ENCODE results near the gene THSD4.

DNA sequence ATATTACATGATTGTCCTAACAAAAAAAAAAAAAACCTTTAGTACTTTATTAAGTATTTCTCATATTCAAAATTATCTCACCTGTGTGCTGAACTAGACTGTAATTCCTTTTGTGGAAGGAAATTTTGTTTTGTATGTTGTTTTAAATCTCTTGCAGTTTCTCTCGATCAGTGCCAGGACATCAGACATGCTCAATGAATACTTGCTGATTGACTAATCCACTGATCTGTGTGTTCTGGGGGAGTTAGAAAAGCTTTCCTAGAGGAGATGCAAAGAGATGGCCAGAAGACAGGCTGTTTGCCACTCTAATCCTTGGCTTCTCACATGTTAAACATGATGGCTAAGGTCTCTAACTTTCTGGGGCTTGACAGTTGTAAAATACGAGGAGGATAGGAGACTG is 461.8 kb downstream of the THSD4 start:
- TF ChIP-seq EZH2 (IDR thresholded peaks at IDR 0.05; ENCODE audit: borderline replicate concordance, insufficient read depth, low read length, poor library complexity, severe bottlenecking), result no peak
- TF ChIP-seq, protein P1, sequence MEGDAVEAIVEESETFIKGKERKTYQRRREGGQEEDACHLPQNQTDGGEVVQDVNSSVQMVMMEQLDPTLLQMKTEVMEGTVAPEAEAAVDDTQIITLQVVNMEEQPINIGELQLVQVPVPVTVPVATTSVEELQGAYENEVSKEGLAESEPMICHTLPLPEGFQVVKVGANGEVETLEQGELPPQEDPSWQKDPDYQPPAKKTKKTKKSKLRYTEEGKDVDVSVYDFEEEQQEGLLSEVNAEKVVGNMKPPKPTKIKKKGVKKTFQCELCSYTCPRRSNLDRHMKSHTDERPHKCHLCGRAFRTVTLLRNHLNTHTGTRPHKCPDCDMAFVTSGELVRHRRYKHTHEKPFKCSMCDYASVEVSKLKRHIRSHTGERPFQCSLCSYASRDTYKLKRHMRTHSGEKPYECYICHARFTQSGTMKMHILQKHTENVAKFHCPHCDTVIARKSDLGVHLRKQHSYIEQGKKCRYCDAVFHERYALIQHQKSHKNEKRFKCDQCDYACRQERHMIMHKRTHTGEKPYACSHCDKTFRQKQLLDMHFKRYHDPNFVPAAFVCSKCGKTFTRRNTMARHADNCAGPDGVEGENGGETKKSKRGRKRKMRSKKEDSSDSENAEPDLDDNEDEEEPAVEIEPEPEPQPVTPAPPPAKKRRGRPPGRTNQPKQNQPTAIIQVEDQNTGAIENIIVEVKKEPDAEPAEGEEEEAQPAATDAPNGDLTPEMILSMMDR (IDR thresholded peaks at IDR 0.05; ENCODE audit: poor library complexity, severe bottlenecking), result no peak
- no peak for TF ChIP-seq POLR2AphosphoS5 (IDR thresholded peaks at IDR 0.05)
- TF ChIP-seq, protein P2, sequence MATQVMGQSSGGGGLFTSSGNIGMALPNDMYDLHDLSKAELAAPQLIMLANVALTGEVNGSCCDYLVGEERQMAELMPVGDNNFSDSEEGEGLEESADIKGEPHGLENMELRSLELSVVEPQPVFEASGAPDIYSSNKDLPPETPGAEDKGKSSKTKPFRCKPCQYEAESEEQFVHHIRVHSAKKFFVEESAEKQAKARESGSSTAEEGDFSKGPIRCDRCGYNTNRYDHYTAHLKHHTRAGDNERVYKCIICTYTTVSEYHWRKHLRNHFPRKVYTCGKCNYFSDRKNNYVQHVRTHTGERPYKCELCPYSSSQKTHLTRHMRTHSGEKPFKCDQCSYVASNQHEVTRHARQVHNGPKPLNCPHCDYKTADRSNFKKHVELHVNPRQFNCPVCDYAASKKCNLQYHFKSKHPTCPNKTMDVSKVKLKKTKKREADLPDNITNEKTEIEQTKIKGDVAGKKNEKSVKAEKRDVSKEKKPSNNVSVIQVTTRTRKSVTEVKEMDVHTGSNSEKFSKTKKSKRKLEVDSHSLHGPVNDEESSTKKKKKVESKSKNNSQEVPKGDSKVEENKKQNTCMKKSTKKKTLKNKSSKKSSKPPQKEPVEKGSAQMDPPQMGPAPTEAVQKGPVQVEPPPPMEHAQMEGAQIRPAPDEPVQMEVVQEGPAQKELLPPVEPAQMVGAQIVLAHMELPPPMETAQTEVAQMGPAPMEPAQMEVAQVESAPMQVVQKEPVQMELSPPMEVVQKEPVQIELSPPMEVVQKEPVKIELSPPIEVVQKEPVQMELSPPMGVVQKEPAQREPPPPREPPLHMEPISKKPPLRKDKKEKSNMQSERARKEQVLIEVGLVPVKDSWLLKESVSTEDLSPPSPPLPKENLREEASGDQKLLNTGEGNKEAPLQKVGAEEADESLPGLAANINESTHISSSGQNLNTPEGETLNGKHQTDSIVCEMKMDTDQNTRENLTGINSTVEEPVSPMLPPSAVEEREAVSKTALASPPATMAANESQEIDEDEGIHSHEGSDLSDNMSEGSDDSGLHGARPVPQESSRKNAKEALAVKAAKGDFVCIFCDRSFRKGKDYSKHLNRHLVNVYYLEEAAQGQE (IDR thresholded peaks at IDR 0.05; ENCODE audit: borderline replicate concordance), result no peak
- no peak for TF ChIP-seq EP300 (conservative IDR thresholded peaks at IDR 0.05; ENCODE audit: poor library complexity, severe bottlenecking)
- no peak for TF ChIP-seq MXI1 (conservative IDR thresholded peaks at IDR 0.05; ENCODE audit: poor library complexity, severe bottlenecking)
- TF ChIP-seq RAD21 (conservative IDR thresholded peaks at IDR 0.05), result no peak
- no peak for TF ChIP-seq SMC3 (conservative IDR thresholded peaks at IDR 0.05; ENCODE audit: poor library complexity)

All from neural cell (in vitro differentiated cells).